B cell (primary cell): ENCODE data around the gene NOTUM. TPM values are rescaled to one million over a fixed set of nuclear protein-coding genes. Genes with fewer than 3 reads are reported as not detected.

Experiments
- ATAC-seq: fragments of 200-7000 bp; cut with Tn5 transposase; one replicate; pipeline ENCODE4 v1.10.0; 2021; ENCODE audit warnings: low read depth, mild to moderate bottlenecking, moderate number of reproducible peaks, moderate library complexity
- CTCF ChIA-PET: fragments of 350-600 bp; sonication (Branson Sonifier 250); formaldehyde crosslinking; loops from one replicate; lab custom pipeline; 2021; ENCODE audit warnings: antibody characterized with exemption, inconsistent platforms; lab: Charles Lee
- POLR2A ChIA-PET: fragments of 350-600 bp; sonication (Branson Sonifier 250); formaldehyde crosslinking; loops from one replicate; lab custom pipeline; 2021; ENCODE audit warnings: antibody characterized with exemption; lab: Charles Lee
- DNase-seq: peaks from one replicate; pipeline ENCODE4 v3.0.0; 2013
- H2AFZ ChIP-seq: 2 replicates; pipeline ENCODE4 v1.6.1; 2012; ENCODE audit warnings: mild to moderate bottlenecking, low read depth, low read length; ENCODE audit not compliant: insufficient read depth, poor library complexity, severe bottlenecking
- H3K27ac ChIP-seq, 2 donors: 1 replicate in 1 of 2; 2 replicates in 1 of 2; pipeline ENCODE4 v1.5.1; 2012 to 2013; ENCODE audit warnings: low read length in 2 of 2, mild to moderate bottlenecking in 2 of 2, moderate library complexity in 1 of 2
- H3K27me3 ChIP-seq, 4 experiments: fragments of 200-600 bp in 1 of 4; sonication (generic) in 1 of 4; replicated peaks in 1 of 4; 1 replicate in 2 of 4; 2 replicates in 2 of 4; pipeline versions ENCODE4 v1.6.1 to v1.7.0; 2013 to 2016; ENCODE audit warnings: low read length in 3 of 4, mild to moderate bottlenecking in 2 of 4, mixed read lengths in 1 of 4, moderate library complexity in 1 of 4; ENCODE audit not compliant: insufficient read depth in 4 of 4, control insufficient read depth in 3 of 4; ENCODE audit errors: control extremely low read depth in 1 of 4
- H3K36me3 ChIP-seq, 2 experiments: replicated peaks in 1 of 2; 1 replicate in 1 of 2; 2 replicates in 1 of 2; pipeline versions ENCODE4 v1.6.1 to v1.7.1; 2013; ENCODE audit warnings: low read length in 1 of 2; ENCODE audit not compliant: insufficient read depth in 2 of 2, control insufficient read depth in 1 of 2; ENCODE audit errors: control extremely low read depth in 1 of 2, extremely low read depth in 1 of 2
- H3K4me1 ChIP-seq, 2 donors: fragments of 200-600 bp in 1 of 2; sonication (generic) in 1 of 2; 1 replicate in 1 of 2; 2 replicates in 1 of 2; pipeline versions ENCODE4 v1.5.1 to v1.6.1; 2013 to 2017; ENCODE audit warnings: low read length in 2 of 2; ENCODE audit not compliant: control insufficient read depth in 2 of 2, insufficient read depth in 2 of 2
- H3K4me2 ChIP-seq: replicated peaks from 2 replicates; pipeline ENCODE3; 2012; ENCODE audit warnings: mild to moderate bottlenecking, low read depth, low read length; ENCODE audit not compliant: poor library complexity, severe bottlenecking
- H3K4me3 ChIP-seq, 5 experiments: fragments of 200-600 bp in 1 of 5; sonication (generic) in 1 of 5; 1 replicate in 3 of 5; 2 replicates in 2 of 5; pipeline versions ENCODE4 v1.5.1 to v1.7.0; 2011 to 2016; ENCODE audit warnings: low read length in 4 of 5, mild to moderate bottlenecking in 4 of 5, low read depth in 2 of 5, control low read depth in 1 of 5, moderate library complexity in 1 of 5; ENCODE audit not compliant: insufficient read depth in 1 of 5; ENCODE audit errors: control extremely low read depth in 1 of 5, extremely low read depth in 1 of 5
- H3K79me2 ChIP-seq: fragments of 200-600 bp; sonication (generic); one replicate; pipeline ENCODE4 v1.6.0; 2016; ENCODE audit warnings: low read length; ENCODE audit not compliant: control insufficient read depth, insufficient read depth
- H3K9ac ChIP-seq: fragments of 200-600 bp; sonication (generic); 2 replicates; pipeline ENCODE4 v1.6.1; 2017; ENCODE audit warnings: mild to moderate bottlenecking, low read length, moderate library complexity
- H3K9me3 ChIP-seq, 3 donors: one replicate each; pipeline versions ENCODE4 v1.6.1 to v1.7.1; 2013; ENCODE audit warnings: low read length in 2 of 3; ENCODE audit not compliant: control insufficient read depth in 2 of 3, insufficient read depth in 1 of 3; ENCODE audit errors: control extremely low read depth in 1 of 3
- H4K20me1 ChIP-seq: 2 replicates; pipeline ENCODE4 v1.6.0; 2012; ENCODE audit warnings: mild to moderate bottlenecking, low read length; ENCODE audit not compliant: insufficient read depth, control insufficient read depth, poor library complexity, severe bottlenecking
- H3K27ac Mint-ChIP-seq: one replicate; pipeline ENCODE4 v1.8.0; 2021; ENCODE audit warnings: mixed read lengths
- H3K27me3 Mint-ChIP-seq: one replicate; pipeline ENCODE4 v1.8.0; 2021; ENCODE audit warnings: mixed read lengths
- H3K4me1 Mint-ChIP-seq: one replicate; pipeline ENCODE4 v1.8.0; 2021; ENCODE audit warnings: mixed read lengths
- H3K4me3 Mint-ChIP-seq: one replicate; pipeline ENCODE4 v1.8.0; 2021; ENCODE audit warnings: mixed read lengths
- H3K9me3 Mint-ChIP-seq: one replicate; pipeline ENCODE4 v1.8.0; 2022; ENCODE audit warnings: mixed read lengths; ENCODE audit not compliant: insufficient read depth
- EZH2 ChIP-seq: IDR thresholded peaks from 2 replicates; pipeline ENCODE4 v1.6.1; 2012; ENCODE audit warnings: borderline replicate concordance, low read depth, mild to moderate bottlenecking, moderate library complexity, low read length; ENCODE audit not compliant: insufficient read depth, poor library complexity, severe bottlenecking
- WGBS: methylation state at CpG from one replicate; pipeline ENCODE4 v1.1.5; 2013; ENCODE audit warnings: missing lambda C conversion rate; ENCODE audit not compliant: insufficient coverage; 5-methylcytosine and 5-hydroxymethylcytosine counted together
- intact Hi-C: fragments of 100-400 bp; cut with micrococcal nuclease; formaldehyde crosslinking; loops from one replicate; pipeline ENCODE4 v1.10.0; 2022
- polyA plus RNA-seq: library from polyadenylated mRNA; depleted of rRNA; stranded (reverse); fragments of >200 nt; gene quantifications from 2 replicates; pipeline ENCODE4 v1.2.3, GENCODE V29; 2012
- total RNA-seq, 2 donors: library from RNA; stranded (reverse); fragments of 120-200 nt in 1 of 2; gene quantifications; 1 replicate in 1 of 2; 2 replicates in 1 of 2; pipeline versions ENCODE4 v1.2.3 to v1.2.4, GENCODE V29; 2013 to 2022
- TF ChIP-seq, protein P1 (sequence below): fragments of 200-600 bp; IDR thresholded peaks from one replicate; pipeline ENCODE4 v1.8.0; 2022; ENCODE audit warnings: antibody characterized with exemption, mild to moderate bottlenecking

NOTUM gene
- total and polyA plus RNA-seq, 2 donors (not counting 1 experiment from before 2014, with no cell fraction given), result not detected

GRCh38 chr17:81942167-81942553 lies 18.8 kb downstream of the NOTUM start:
- Histone ChIP-seq H3K27me3 (peaks cover 0 to 19% (median 2%) of the 10 kb centered on the region in 4 experiments), H3K4me2 (no peak overlapping the region), H3K9me3 (no peaks in the 10 kb centered on the region), H3K4me1 (peaks cover 5 to 12% of the 10 kb centered on the region in 2 donors), H3K27ac (no peak overlapping the region), H4K20me1 (no peaks in the 10 kb centered on the region), H2AFZ (no peak overlapping the region), H3K9ac (no peak overlapping the region), H3K36me3 (no peaks in the 10 kb centered on the region), H3K4me3 (no peak overlapping the region), H3K79me2 (no peaks in the 10 kb centered on the region)
- ATAC-seq (no peak), DNase-seq (no peak)
- no peak for TF ChIP-seq EZH2
- TF ChIP-seq, protein P1, sequence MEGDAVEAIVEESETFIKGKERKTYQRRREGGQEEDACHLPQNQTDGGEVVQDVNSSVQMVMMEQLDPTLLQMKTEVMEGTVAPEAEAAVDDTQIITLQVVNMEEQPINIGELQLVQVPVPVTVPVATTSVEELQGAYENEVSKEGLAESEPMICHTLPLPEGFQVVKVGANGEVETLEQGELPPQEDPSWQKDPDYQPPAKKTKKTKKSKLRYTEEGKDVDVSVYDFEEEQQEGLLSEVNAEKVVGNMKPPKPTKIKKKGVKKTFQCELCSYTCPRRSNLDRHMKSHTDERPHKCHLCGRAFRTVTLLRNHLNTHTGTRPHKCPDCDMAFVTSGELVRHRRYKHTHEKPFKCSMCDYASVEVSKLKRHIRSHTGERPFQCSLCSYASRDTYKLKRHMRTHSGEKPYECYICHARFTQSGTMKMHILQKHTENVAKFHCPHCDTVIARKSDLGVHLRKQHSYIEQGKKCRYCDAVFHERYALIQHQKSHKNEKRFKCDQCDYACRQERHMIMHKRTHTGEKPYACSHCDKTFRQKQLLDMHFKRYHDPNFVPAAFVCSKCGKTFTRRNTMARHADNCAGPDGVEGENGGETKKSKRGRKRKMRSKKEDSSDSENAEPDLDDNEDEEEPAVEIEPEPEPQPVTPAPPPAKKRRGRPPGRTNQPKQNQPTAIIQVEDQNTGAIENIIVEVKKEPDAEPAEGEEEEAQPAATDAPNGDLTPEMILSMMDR, result no peak
- Mint-ChIP-seq H3K4me1 (peaks cover 4% of the 10 kb centered on the region), H3K9me3 (no peaks in the 10 kb centered on the region), H3K27ac (no peak overlapping the region), H3K4me3 (no peak overlapping the region), H3K27me3 (peaks cover 7% of the 10 kb centered on the region)
- 62% methylated on average over 6 of the region's 12 CpGs for WGBS
- ChIA-PET POLR2A (no interaction called here), CTCF (no interaction called here)
- intact Hi-C loops, result no loop called here

DNA sequence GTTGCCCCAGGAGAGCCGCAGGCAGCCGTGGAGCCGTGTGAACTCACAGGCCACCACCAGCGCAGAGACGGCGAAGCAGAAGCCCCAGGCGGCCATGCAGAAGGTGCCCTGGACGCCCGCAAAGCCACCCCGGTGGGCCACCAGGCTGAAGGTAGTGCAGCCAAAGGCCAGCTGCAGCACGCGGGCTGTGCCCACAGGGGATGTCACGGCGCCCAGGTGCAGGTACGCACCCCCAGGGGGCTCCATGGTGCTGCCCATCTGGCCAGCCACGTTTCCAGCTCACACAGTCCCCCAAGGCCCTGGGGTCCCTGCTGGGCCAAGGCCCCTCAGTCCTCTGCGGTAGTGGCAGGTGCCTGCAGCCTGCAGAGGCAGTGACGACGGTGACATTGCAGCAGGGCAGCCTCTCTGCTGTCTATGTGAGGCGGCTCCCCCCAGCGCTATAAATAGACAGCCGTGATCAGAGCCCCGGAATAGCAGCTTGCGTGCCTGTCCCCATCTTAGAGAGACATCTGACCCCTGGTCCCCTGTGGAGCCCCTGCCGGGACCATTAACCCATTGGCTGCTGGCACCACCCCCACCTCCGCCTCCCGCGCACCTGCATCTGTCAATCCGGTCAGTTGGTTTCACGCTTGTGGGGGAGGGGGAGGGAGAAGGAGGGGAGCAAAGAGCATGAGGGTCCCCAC lies 19.4 kb downstream of the NOTUM start:
- no peak overlapping the region for H3K27ac Mint-ChIP-seq
- Histone ChIP-seq H3K9ac (no peak overlapping the region), H2AFZ (no peak overlapping the region), H3K27ac (no peak overlapping the region), H3K36me3 (no peaks in the 10 kb centered on the region), H4K20me1 (no peaks in the 10 kb centered on the region), H3K4me1 (peaks cover 8 to 15% of the 10 kb centered on the region in 2 donors), H3K4me3 (no peak overlapping the region), H3K9me3 (no peaks in the 10 kb centered on the region), H3K79me2 (no peaks in the 10 kb centered on the region), H3K4me2 (no peak overlapping the region), H3K27me3 (peaks cover 0 to 19% (median 2%) of the 10 kb centered on the region in 4 experiments)
- WGBS, result 55% methylated on average over 27 of the region's 30 CpGs
- POLR2A ChIA-PET, result no interaction called here
- no peak overlapping the region for H3K4me3 Mint-ChIP-seq
- H3K9me3 Mint-ChIP-seq, result no peaks in the 10 kb centered on the region
- ATAC-seq (no peak), DNase-seq (no peak)
- CTCF ChIA-PET, result no interaction called here
- H3K4me1 Mint-ChIP-seq, result peaks cover 5% of the 10 kb centered on the region
- intact Hi-C loops, result no loop called here
- H3K27me3 Mint-ChIP-seq, result peaks cover 5% of the 10 kb centered on the region
- TF ChIP-seq EZH2, result no peak
- TF ChIP-seq, protein P1, result no peak
